ENCODE measurements around the gene PDK4. TPM values are rescaled to one million over a fixed set of nuclear protein-coding genes. Genes with fewer than 3 reads are reported as not detected.

The PDK4 gene
- total RNA-seq, 1 donor from 2014 or later: not detected

- DNase-seq: no peak
- no peak overlapping the region for H3K4me3 Mint-ChIP-seq (ENCODE audit: unreplicated experiment)
- no peaks in the 10 kb centered on the region for H3K36me3 Mint-ChIP-seq (ENCODE audit: unreplicated experiment)
- peaks cover 13% of the 10 kb centered on the region for H3K27me3 Mint-ChIP-seq (ENCODE audit: unreplicated experiment)
- no peak overlapping the region for H3K27ac Mint-ChIP-seq (ENCODE audit: unreplicated experiment)
- peaks cover 5% of the 10 kb centered on the region for H3K4me1 Mint-ChIP-seq (ENCODE audit: low read depth, unreplicated experiment)
- H3K9me3 Mint-ChIP-seq (ENCODE audit: unreplicated experiment): peaks cover 4% of the 10 kb centered on the region
- no peak for TF ChIP-seq CTCF (IDR thresholded peaks at IDR 0.05; ENCODE audit: partially characterized antibody, unreplicated experiment)
Measured at GRCh38 chr7:95598511-95598910, 2.2 kb upstream of the PDK4 start.

GRCh38 chr7:95595746-95596197 lies 544 bp downstream of the PDK4 start:
- H3K27me3 Mint-ChIP-seq (ENCODE audit: unreplicated experiment): peaks cover 13% of the 10 kb centered on the region
- no peak for TF ChIP-seq CTCF (IDR thresholded peaks at IDR 0.05; ENCODE audit: partially characterized antibody, unreplicated experiment)
- no peak for DNase-seq
- H3K36me3 Mint-ChIP-seq (ENCODE audit: unreplicated experiment): no peaks in the 10 kb centered on the region
- H3K27ac Mint-ChIP-seq (ENCODE audit: unreplicated experiment): no peak overlapping the region
- H3K4me3 Mint-ChIP-seq (ENCODE audit: unreplicated experiment): peak overlapping the region; percentile 75
- peaks cover 4% of the 10 kb centered on the region for H3K9me3 Mint-ChIP-seq (ENCODE audit: unreplicated experiment)
- H3K4me1 Mint-ChIP-seq (ENCODE audit: low read depth, unreplicated experiment): peaks cover 3% of the 10 kb centered on the region

- Mint-ChIP-seq H3K36me3 (ENCODE audit: unreplicated experiment) (no peaks in the 10 kb centered on the region), H3K4me3 (ENCODE audit: unreplicated experiment) (no peak overlapping the region), H3K9me3 (ENCODE audit: unreplicated experiment) (peaks cover 4% of the 10 kb centered on the region), H3K4me1 (ENCODE audit: low read depth, unreplicated experiment) (peaks cover 3% of the 10 kb centered on the region), H3K27me3 (ENCODE audit: unreplicated experiment) (peaks cover 13% of the 10 kb centered on the region), H3K27ac (ENCODE audit: unreplicated experiment) (no peak overlapping the region)
- no peak for TF ChIP-seq CTCF (IDR thresholded peaks at IDR 0.05; ENCODE audit: partially characterized antibody, unreplicated experiment)
- DNase-seq: no peak
Measured at GRCh38 chr7:95594185-95594584, 2.1 kb downstream of the PDK4 start.

- H3K27me3 Mint-ChIP-seq (ENCODE audit: unreplicated experiment): peaks cover 13% of the 10 kb centered on the region
- no peak overlapping the region for H3K4me3 Mint-ChIP-seq (ENCODE audit: unreplicated experiment)
- peaks cover 4% of the 10 kb centered on the region for H3K4me1 Mint-ChIP-seq (ENCODE audit: low read depth, unreplicated experiment)
- no peak for TF ChIP-seq CTCF (IDR thresholded peaks at IDR 0.05; ENCODE audit: partially characterized antibody, unreplicated experiment)
- no peak overlapping the region for H3K27ac Mint-ChIP-seq (ENCODE audit: unreplicated experiment)
- no peaks in the 10 kb centered on the region for H3K36me3 Mint-ChIP-seq (ENCODE audit: unreplicated experiment)
- DNase-seq: no peak
- peaks cover 4% of the 10 kb centered on the region for H3K9me3 Mint-ChIP-seq (ENCODE audit: unreplicated experiment)
Measured at GRCh38 chr7:95593343-95593742, 3.0 kb downstream of the PDK4 start.

- no peaks in the 10 kb centered on the region for H3K36me3 Mint-ChIP-seq (ENCODE audit: unreplicated experiment)
- H3K27me3 Mint-ChIP-seq (ENCODE audit: unreplicated experiment): peaks cover 13% of the 10 kb centered on the region
- H3K4me3 Mint-ChIP-seq (ENCODE audit: unreplicated experiment): no peak overlapping the region
- H3K4me1 Mint-ChIP-seq (ENCODE audit: low read depth, unreplicated experiment): peaks cover 6% of the 10 kb centered on the region
- no peak for TF ChIP-seq CTCF (IDR thresholded peaks at IDR 0.05; ENCODE audit: partially characterized antibody, unreplicated experiment)
- no peak overlapping the region for H3K27ac Mint-ChIP-seq (ENCODE audit: unreplicated experiment)
- DNase-seq: no peak
- H3K9me3 Mint-ChIP-seq (ENCODE audit: unreplicated experiment): peaks cover 4% of the 10 kb centered on the region
Measured at GRCh38 chr7:95592570-95592969, 3.7 kb downstream of the PDK4 start.

Measured in glutamatergic neuron (in vitro differentiated cells).